Testis (tissue), 2 donors: ENCODE measurements around the gene POLR2E.

Experiments
- POLR2A ChIP-seq: fragments of 450-650 bp; IDR thresholded peaks from one replicate; pipeline ENCODE4 v1.6.1; 2017; ENCODE audit warnings: antibody characterized with exemption, mild to moderate bottlenecking, moderate library complexity
- TF ChIP-seq, protein P1 (sequence below), 3 experiments: fragments of 450-650 bp in 2 of 3; fragments of 200-600 bp in 1 of 3; sonication (generic) in 1 of 3; IDR thresholded peaks; one replicate each; pipeline ENCODE4 v1.5.1; 2016 to 2019; ENCODE audit warnings: antibody characterized with exemption in 3 of 3, mild to moderate bottlenecking in 2 of 3, moderate library complexity in 1 of 3

DNA sequence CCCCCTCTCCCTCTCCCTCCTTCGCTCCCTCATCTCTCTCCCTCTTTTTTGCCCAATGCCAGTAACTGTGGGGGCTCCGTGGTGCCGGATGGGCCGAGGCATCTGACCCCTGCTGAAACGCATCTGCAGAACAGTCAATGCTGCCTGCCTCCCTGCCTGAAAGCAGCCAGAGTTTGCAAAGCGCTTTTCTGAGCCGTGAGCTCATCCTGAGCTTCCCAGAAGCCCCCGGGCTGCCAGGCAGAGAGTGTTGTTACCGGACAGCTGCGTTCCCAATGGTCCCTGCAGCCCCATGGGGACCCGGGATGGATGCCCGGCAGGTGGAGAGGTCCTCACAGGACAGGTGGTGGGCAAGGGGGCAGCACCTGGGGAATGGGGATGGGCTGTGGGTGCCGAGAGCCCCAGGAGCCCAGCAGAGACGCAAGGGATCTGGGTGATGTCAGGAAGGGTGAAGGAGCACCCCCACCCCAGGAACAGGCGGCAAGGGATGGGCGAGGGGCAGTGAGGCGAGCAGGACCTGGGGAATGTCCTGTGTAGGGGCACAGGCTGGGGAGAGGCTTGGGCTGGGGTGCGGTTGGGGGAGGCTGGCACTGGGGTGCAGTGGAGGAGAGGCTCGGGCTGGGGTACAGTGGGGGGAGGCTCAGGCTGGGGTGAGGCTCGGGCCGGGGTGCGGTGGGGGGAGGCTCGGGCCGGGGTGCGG lies 41.6 kb upstream of the POLR2E start:
- TF ChIP-seq, protein P1, sequence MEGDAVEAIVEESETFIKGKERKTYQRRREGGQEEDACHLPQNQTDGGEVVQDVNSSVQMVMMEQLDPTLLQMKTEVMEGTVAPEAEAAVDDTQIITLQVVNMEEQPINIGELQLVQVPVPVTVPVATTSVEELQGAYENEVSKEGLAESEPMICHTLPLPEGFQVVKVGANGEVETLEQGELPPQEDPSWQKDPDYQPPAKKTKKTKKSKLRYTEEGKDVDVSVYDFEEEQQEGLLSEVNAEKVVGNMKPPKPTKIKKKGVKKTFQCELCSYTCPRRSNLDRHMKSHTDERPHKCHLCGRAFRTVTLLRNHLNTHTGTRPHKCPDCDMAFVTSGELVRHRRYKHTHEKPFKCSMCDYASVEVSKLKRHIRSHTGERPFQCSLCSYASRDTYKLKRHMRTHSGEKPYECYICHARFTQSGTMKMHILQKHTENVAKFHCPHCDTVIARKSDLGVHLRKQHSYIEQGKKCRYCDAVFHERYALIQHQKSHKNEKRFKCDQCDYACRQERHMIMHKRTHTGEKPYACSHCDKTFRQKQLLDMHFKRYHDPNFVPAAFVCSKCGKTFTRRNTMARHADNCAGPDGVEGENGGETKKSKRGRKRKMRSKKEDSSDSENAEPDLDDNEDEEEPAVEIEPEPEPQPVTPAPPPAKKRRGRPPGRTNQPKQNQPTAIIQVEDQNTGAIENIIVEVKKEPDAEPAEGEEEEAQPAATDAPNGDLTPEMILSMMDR (IDR thresholded peaks at IDR 0.05): no peak
- TF ChIP-seq POLR2A: no peak
